HCT116 (cell line): ENCODE measurements around the gene DAGLA. TPM values are rescaled to one million over a fixed set of nuclear protein-coding genes. Genes with fewer than 3 reads are reported as not detected.

Experiments used
- ATAC-seq: fragments of 200-7000 bp; cut with Tn5 transposase; 2 replicates; pipeline ENCODE4 v1.9.1; 2020; ENCODE audit warnings: mild to moderate bottlenecking, moderate library complexity
- BruUV-seq: library from RNA; stranded (reverse); fragments of 400-500 nt; replicated peaks from 2 replicates; lab custom pipeline; 2021; lab: Mats Ljungman, UMichigan
- CTCF ChIA-PET: fragments of 300-600 bp; sonication (Branson Sonifier 250); formaldehyde crosslinking; loops from one replicate; lab custom pipeline; 2021; ENCODE audit warnings: antibody characterized with exemption; lab: Charles Lee
- POLR2A ChIA-PET: fragments of 300-600, 350-600 bp; sonication (Branson Sonifier 250); formaldehyde crosslinking; loops from one replicate; lab custom pipeline; 2021; ENCODE audit warnings: antibody characterized with exemption; lab: Charles Lee
- RAD21 ChIA-PET, 2 experiments: fragments of 300-600 bp; sonication (Branson Sonifier 250); formaldehyde crosslinking; loops; one replicate each; lab custom pipeline; 2023; ENCODE audit warnings: low total read pairs in 2 of 2; ENCODE audit not compliant: uncharacterized antibody in 2 of 2, unreplicated experiment in 2 of 2, low non-redundant PET in 1 of 2; lab: Charles Lee
- DNase-seq: peaks from one replicate; pipeline ENCODE4 v3.0.0-alpha.2; 2010; ENCODE audit warnings: low read depth, low spot score
- H2AFZ ChIP-seq: fragments of 200-600 bp; shearing (Covaris generic), sonication (generic); 2 replicates; pipeline ENCODE4 v1.6.1; 2017; ENCODE audit warnings: low read depth, mixed run types, mixed read lengths, antibody characterized with exemption, low read length; ENCODE audit not compliant: poor library complexity, severe bottlenecking
- H3K27ac ChIP-seq: 2 replicates; pipeline ENCODE4 v1.5.1; 2012; ENCODE audit warnings: low read depth, low read length
- H3K27me3 ChIP-seq: fragments of 200-600 bp; sonication (generic); 2 replicates; pipeline ENCODE4 v1.6.1; 2016; ENCODE audit warnings: mixed run types, low read length, mixed read lengths; ENCODE audit not compliant: insufficient read depth
- H3K36me3 ChIP-seq, 2 experiments: fragments of 200-500 bp in 1 of 2; fragments of 200-600 bp in 1 of 2; sonication (Bioruptor generic) in 1 of 2; sonication (generic) in 1 of 2; 2 replicates each; pipeline versions ENCODE4 v1.5.1 to v1.6.1; 2014 to 2016; ENCODE audit warnings: low read length in 2 of 2, inconsistent platforms in 1 of 2, mixed read lengths in 1 of 2, mixed run types in 1 of 2; ENCODE audit not compliant: insufficient read depth in 2 of 2, control insufficient read depth in 1 of 2
- H3K4me1 ChIP-seq, 2 experiments: fragments of 200-600 bp in 1 of 2; sonication (generic) in 1 of 2; 2 replicates each; pipeline versions ENCODE4 v1.5.1 to v1.6.1; 2012 to 2017; ENCODE audit warnings: low read length in 2 of 2, inconsistent platforms in 1 of 2, mild to moderate bottlenecking in 1 of 2, mixed read lengths in 1 of 2, mixed run types in 1 of 2, moderate library complexity in 1 of 2; ENCODE audit not compliant: insufficient read depth in 2 of 2, control insufficient read depth in 1 of 2
- H3K4me2 ChIP-seq: fragments of 200-600 bp; sonication (generic); 2 replicates; pipeline ENCODE4 v1.6.1; 2017; ENCODE audit warnings: mixed run types, low read length, mixed read lengths
- H3K4me3 ChIP-seq, 2 experiments: fragments of 200-600 bp in 1 of 2; sonication (generic) in 1 of 2; replicated peaks in 1 of 2; 2 replicates each; pipeline ENCODE4 v1.5.1; 2011 to 2016; ENCODE audit warnings: low read length in 2 of 2, control low read depth in 1 of 2, low read depth in 1 of 2, mild to moderate bottlenecking in 1 of 2, mixed read lengths in 1 of 2, mixed run types in 1 of 2
- H3K79me2 ChIP-seq: fragments of 200-600 bp; sonication (generic); 2 replicates; pipeline ENCODE4 v1.6.1; 2017; ENCODE audit warnings: mild to moderate bottlenecking, mixed run types, low read length, moderate library complexity, mixed read lengths; ENCODE audit not compliant: insufficient read depth
- H3K9ac ChIP-seq: fragments of 200-600 bp; sonication (generic); 2 replicates; pipeline ENCODE4 v1.6.1; 2016; ENCODE audit warnings: low read length, mixed read lengths
- H3K9me2 ChIP-seq: fragments of 200-600 bp; sonication (generic), shearing (Covaris generic); 2 replicates; pipeline ENCODE4 v1.6.1; 2017; ENCODE audit warnings: mixed run types, mild to moderate bottlenecking, moderate library complexity; ENCODE audit not compliant: insufficient read depth
- H3K9me3 ChIP-seq, 2 experiments: fragments of 200-500 bp in 1 of 2; fragments of 200-600 bp in 1 of 2; sonication (Bioruptor generic) in 1 of 2; sonication (generic) in 1 of 2; 2 replicates each; pipeline ENCODE4 v1.6.1; 2014 to 2017; ENCODE audit warnings: low read length in 2 of 2, mixed read lengths in 2 of 2, inconsistent platforms in 1 of 2, low read depth in 1 of 2, mild to moderate bottlenecking in 1 of 2, mixed run types in 1 of 2, moderate library complexity in 1 of 2; ENCODE audit not compliant: control insufficient read depth in 1 of 2, insufficient read depth in 1 of 2
- H4K20me1 ChIP-seq: fragments of 200-600 bp; sonication (generic), shearing (Covaris generic); 2 replicates; pipeline ENCODE4 v1.6.1; 2017; ENCODE audit warnings: mixed run types, mild to moderate bottlenecking, moderate library complexity; ENCODE audit not compliant: insufficient read depth
- ATF3 ChIP-seq: IDR thresholded peaks from 2 replicates; pipeline ENCODE4 v1.6.1; 2012
- CBX3 ChIP-seq: IDR thresholded peaks from 2 replicates; pipeline ENCODE4 v1.6.1; 2012; ENCODE audit warnings: low read depth
- CEBPB ChIP-seq: IDR thresholded peaks from 2 replicates; pipeline ENCODE4 v1.6.1; 2012; ENCODE audit warnings: low read depth
- CTCF ChIP-seq, 3 experiments: fragments of 200-600 bp in 1 of 3; sonication (generic) in 1 of 3; IDR thresholded peaks in 2 of 3; conservative IDR thresholded peaks in 1 of 3; 2 replicates each; pipeline ENCODE4 v1.5.1; 2012 to 2017; ENCODE audit warnings: low read depth in 2 of 3, low read length in 2 of 3, antibody characterized with exemption in 1 of 3, borderline replicate concordance in 1 of 3, control low read depth in 1 of 3, mild to moderate bottlenecking in 1 of 3, mixed read lengths in 1 of 3, mixed run types in 1 of 3, moderate library complexity in 1 of 3; ENCODE audit not compliant: insufficient read depth in 1 of 3
- EGR1 ChIP-seq: IDR thresholded peaks from 2 replicates; pipeline ENCODE4 v1.6.1; 2012; ENCODE audit warnings: low read depth
- ELF1 ChIP-seq: IDR thresholded peaks from 2 replicates; pipeline ENCODE4 v1.6.1; 2012; ENCODE audit warnings: low read depth, borderline replicate concordance
- EZH2 ChIP-seq: fragments of 200-600 bp; sonication (generic); IDR thresholded peaks from 2 replicates; pipeline ENCODE4 v1.6.1; 2017; ENCODE audit warnings: antibody characterized with exemption, mixed run types
- FOSL1 ChIP-seq: IDR thresholded peaks from 2 replicates; pipeline ENCODE4 v1.6.1; 2012; ENCODE audit warnings: low read depth
- JUND ChIP-seq: IDR thresholded peaks from 2 replicates; pipeline ENCODE4 v1.6.1; 2012
- MAX ChIP-seq: IDR thresholded peaks from 2 replicates; pipeline ENCODE4 v1.6.1; 2012
- POLR2A ChIP-seq: IDR thresholded peaks from 2 replicates; pipeline ENCODE4 v1.7.0; 2011; ENCODE audit warnings: borderline replicate concordance; ENCODE audit not compliant: insufficient read depth, insufficient read length; ENCODE audit errors: extremely low read depth
- POLR2AphosphoS5 ChIP-seq: IDR thresholded peaks from 2 replicates; pipeline ENCODE4 v1.6.1; 2011; ENCODE audit warnings: mild to moderate bottlenecking, low read depth, low read length, moderate library complexity
- RAD21 ChIP-seq: IDR thresholded peaks from 2 replicates; pipeline ENCODE4 v1.6.1; 2012; ENCODE audit warnings: low read depth, mild to moderate bottlenecking
- REST ChIP-seq: IDR thresholded peaks from 2 replicates; pipeline ENCODE4 v1.6.1; 2012; ENCODE audit warnings: low read depth
- SP1 ChIP-seq: IDR thresholded peaks from 2 replicates; pipeline ENCODE4 v1.6.1; 2012; ENCODE audit warnings: low read depth
- SRF ChIP-seq: IDR thresholded peaks from 2 replicates; pipeline ENCODE4 v1.6.1; 2012; ENCODE audit warnings: low read depth
- TCF7L2 ChIP-seq: IDR thresholded peaks from 2 replicates; pipeline ENCODE4 v1.7.0; 2011; ENCODE audit warnings: borderline replicate concordance, inconsistent platforms; ENCODE audit not compliant: insufficient read depth, insufficient read length; ENCODE audit errors: extremely low read depth
- YY1 ChIP-seq: IDR thresholded peaks from 2 replicates; pipeline ENCODE4 v1.6.1; 2011; ENCODE audit warnings: low read length, low read depth, moderate library complexity, mild to moderate bottlenecking; ENCODE audit not compliant: insufficient replicate concordance; ENCODE audit errors: extremely low read depth
- ZBTB33 ChIP-seq: IDR thresholded peaks from 2 replicates; pipeline ENCODE4 v1.6.1; 2011; ENCODE audit warnings: mild to moderate bottlenecking, low read length, moderate library complexity; ENCODE audit not compliant: insufficient replicate concordance; ENCODE audit errors: extremely low read depth
- ZNF274 ChIP-seq: fragments of 200-500 bp; sonication (Bioruptor generic); IDR thresholded peaks from 2 replicates; pipeline ENCODE4 v1.6.1; 2014; ENCODE audit warnings: mild to moderate bottlenecking, low read depth, low read length, inconsistent platforms
- intact Hi-C: fragments of 100-400 bp; cut with micrococcal nuclease; formaldehyde crosslinking; loops from 2 replicates; pipeline ENCODE4 v1.10.0; 2022
- total RNA-seq: library from RNA; stranded (reverse); gene quantifications from one replicate; pipeline ENCODE4 v1.2.1, GENCODE V29; 2021; ENCODE audit not compliant: unreplicated experiment

Gene DAGLA
- total RNA-seq, 1 experiment from 2014 or later: 2.7 TPM

- DNase-seq (no peak), ATAC-seq (no peak)
- BruUV-seq: no TSS peak
- TF ChIP-seq YY1 (no peak), REST (no peak), EGR1 (no peak), MAX (no peak), TCF7L2 (no peak), ZBTB33 (no peak), CEBPB (no peak), EZH2 (no peak), JUND (no peak), RAD21 (no peak), ATF3 (no peak), ZNF274 (no peak), CBX3 (no peak), ELF1 (no peak), CTCF (IDR thresholded peaks at IDR 0.05 in 2 of 3, conservative IDR thresholded peaks at IDR 0.05 in 1 of 3; ENCODE audit: borderline replicate concordance in 1 of 3, insufficient read depth in 1 of 3, low read depth in 2 of 3, low read length in 2 of 3) (no peak), FOSL1 (no peak), POLR2A (no peak), POLR2AphosphoS5 (no peak), SRF (no peak), SP1 (no peak)
- H4K20me1 ChIP-seq: no peaks in the 10 kb centered on the region
- H3K9me3 ChIP-seq: no peaks in the 10 kb centered on the region
- RAD21 ChIA-PET: no interaction called here
- no peaks in the 10 kb centered on the region for H3K79me2 ChIP-seq
- no peak overlapping the region for H2AFZ ChIP-seq
- intact Hi-C loops: no loop called here
- POLR2A ChIA-PET: no interaction called here
- H3K9ac ChIP-seq: no peak overlapping the region
- no peaks in the 10 kb centered on the region for H3K27me3 ChIP-seq
- no peak overlapping the region for H3K27ac ChIP-seq
- CTCF ChIA-PET: interaction anchor here (1.7 to 2.8 kb wide), 2 partner anchors 10 to 14 kb away, joined by 5 to 13 read pairs; no protein-coding TSS in a partner anchor
- H3K4me2 ChIP-seq: no peak overlapping the region
- no peaks in the 10 kb centered on the region for H3K36me3 ChIP-seq
- no peaks in the 10 kb centered on the region for H3K9me2 ChIP-seq
- H3K4me1 ChIP-seq: peaks cover 3 to 11% of the 10 kb centered on the region in 2 experiments; a peak in 2 of 4 replicates
- no peak overlapping the region for H3K4me3 ChIP-seq
These were observed 63.4 kb downstream of the DAGLA start for GRCh38 chr11:61743486-61744095.
